ENCODE measurements around the gene UQCC2. TPM values are rescaled to one million over a fixed set of nuclear protein-coding genes. Genes with fewer than 3 reads are reported as not detected.
A peak's percentile ranks its signal among the peaks of the same experiment; 100 is the strongest.

UQCC2 gene
- 10 to 100 TPM; 55.9 to 87.9 (median 59.4) TPM for polyA plus RNA-seq (ENCODE audit: insufficient read length in 4 of 4)

- DNase-seq (ENCODE audit: low read depth in 4 of 4, low spot score in 2 of 4) = peak; percentile 94 to 95 (median 95)
Measured at GRCh38 chr6:33711140-33712129, at the start of gene UQCC2. UQCC2 (minus strand) TSS chr6:33711700; CDS start chr6:33711686, 14 bp downstream.

- DNase-seq (ENCODE audit: low read depth in 4 of 4, low spot score in 2 of 4) = no peak
Measured at GRCh38 chr6:33759887-33760629, 48.6 kb upstream of the UQCC2 start.

- no peak for DNase-seq (ENCODE audit: low read depth in 4 of 4, low spot score in 2 of 4)
Measured at GRCh38 chr6:33758815-33759216, 47.3 kb upstream of the UQCC2 start.

GRCh38 chr6:33757906-33758305, 46.4 kb upstream of the UQCC2 start:
- DNase-seq (ENCODE audit: low read depth in 4 of 4, low spot score in 2 of 4) = no peak

GRCh38 chr6:33757113-33757512, 45.6 kb upstream of the UQCC2 start:
- no peak for DNase-seq (ENCODE audit: low read depth in 4 of 4, low spot score in 2 of 4)

GRCh38 chr6:33756211-33756954, 44.9 kb upstream of the UQCC2 start:
- no peak for DNase-seq (ENCODE audit: low read depth in 4 of 4, low spot score in 2 of 4)

GRCh38 chr6:33755070-33755869, 43.8 kb upstream of the UQCC2 start:
- no peak for DNase-seq (ENCODE audit: low read depth in 4 of 4, low spot score in 2 of 4)

- DNase-seq (ENCODE audit: low read depth in 4 of 4, low spot score in 2 of 4) = no peak
Measured at GRCh38 chr6:33754222-33754621, 42.7 kb upstream of the UQCC2 start.

- DNase-seq (ENCODE audit: low read depth in 4 of 4, low spot score in 2 of 4) = no peak
Measured at GRCh38 chr6:33752646-33753015, 41.1 kb upstream of the UQCC2 start.

- DNase-seq (ENCODE audit: low read depth in 4 of 4, low spot score in 2 of 4) = no peak
Measured at GRCh38 chr6:33751771-33752645, 40.5 kb upstream of the UQCC2 start.

- no peak for DNase-seq (ENCODE audit: low read depth in 4 of 4, low spot score in 2 of 4)
Measured at GRCh38 chr6:33750244-33750991, 38.9 kb upstream of the UQCC2 start.

- DNase-seq (ENCODE audit: low read depth in 4 of 4, low spot score in 2 of 4) = no peak
Measured at GRCh38 chr6:33749401-33749800, 37.9 kb upstream of the UQCC2 start.

- no peak for DNase-seq (ENCODE audit: low read depth in 4 of 4, low spot score in 2 of 4)
Measured at GRCh38 chr6:33748841-33749240, 37.3 kb upstream of the UQCC2 start.

- DNase-seq (ENCODE audit: low read depth in 4 of 4, low spot score in 2 of 4) = no peak
Measured at GRCh38 chr6:33747823-33748222, 36.3 kb upstream of the UQCC2 start.

GRCh38 chr6:33746651-33747100, 35.2 kb upstream of the UQCC2 start, which contains the start of gene IP6K3:
IP6K3 (minus strand) TSS chr6:33746905; CDS start chr6:33735476, 11,429 bp downstream.
- DNase-seq (ENCODE audit: low read depth in 4 of 4, low spot score in 2 of 4) = no peak

- no peak for DNase-seq (ENCODE audit: low read depth in 4 of 4, low spot score in 2 of 4)
Measured at GRCh38 chr6:33746036-33746600, 34.6 kb upstream of the UQCC2 start.

GRCh38 chr6:33745548-33745947, 34.0 kb upstream of the UQCC2 start:
- no peak for DNase-seq (ENCODE audit: low read depth in 4 of 4, low spot score in 2 of 4)

All from left renal cortex interstitium (tissue), 4 donors.